ENCODE measurements around the gene GPSM3. TPM values are rescaled to one million over a fixed set of nuclear protein-coding genes. Genes with fewer than 3 reads are reported as not detected.

GPSM3 gene
- total and polyA plus RNA-seq, 2 donors (not counting 1 experiment from before 2014, with no cell fraction given) = 194 to 299 TPM

DNA sequence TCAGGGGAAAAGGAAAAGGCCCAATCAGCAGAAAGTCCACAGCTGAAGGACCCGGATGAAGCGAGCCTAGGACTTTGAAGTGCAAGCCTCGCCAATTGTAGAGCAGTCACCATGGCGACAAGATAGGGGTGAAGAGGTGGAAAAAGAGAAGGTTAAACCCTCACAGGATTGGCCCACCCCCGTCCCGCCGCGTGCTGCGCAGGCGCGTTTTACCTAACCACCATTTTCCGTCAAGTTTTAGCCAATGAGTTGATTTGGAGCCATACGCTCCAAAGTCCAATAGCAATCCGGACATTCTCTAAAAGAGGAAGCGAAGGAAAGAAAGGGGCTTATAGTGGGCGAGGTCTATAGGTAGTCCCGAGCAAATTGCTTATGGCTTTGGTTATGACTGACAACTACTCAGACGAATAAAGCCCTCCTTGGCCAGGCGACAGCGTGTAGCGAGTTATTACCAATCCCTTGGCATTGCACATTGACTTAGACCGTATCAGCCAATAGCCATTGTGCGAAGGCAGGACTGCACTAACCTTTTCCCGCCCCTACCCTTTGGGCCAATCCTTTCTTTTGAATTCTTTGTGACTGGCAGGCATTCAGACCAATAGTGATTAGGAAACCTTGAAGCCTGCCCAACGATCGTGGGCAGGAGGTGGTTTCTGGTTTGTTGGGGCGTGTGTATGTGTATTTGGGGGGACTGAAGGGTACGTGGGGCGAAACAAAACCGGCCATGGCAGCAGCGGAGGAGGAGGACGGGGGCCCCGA, 14.5 kb downstream of the GPSM3 start, which contains the start of gene RNF5:
Gene RNF5, plus strand, starts transcription at position 618 of the 759 bp plus-strand sequence. Its CDS starts 107 bp downstream, at position 725.
- H3K4me2 ChIP-seq (replicated peaks; ENCODE audit: low read depth, low read length, poor library complexity, severe bottlenecking) = peak within 1 kb of the TSS; percentile 93
- H2AFZ ChIP-seq (ENCODE audit: insufficient read depth, low read depth, low read length, poor library complexity, severe bottlenecking) = peak within 1 kb of the TSS; percentile 86
- peak within 1 kb of the TSS; percentile 97 for H3K4me3 Mint-ChIP-seq
- no peaks in the 10 kb centered on the region for H3K9me3 ChIP-seq (ENCODE audit: control extremely low read depth in 1 of 3, control insufficient read depth in 2 of 3, insufficient read depth in 1 of 3, low read length in 2 of 3)
- CTCF ChIA-PET = interaction anchor here (0.9 to 1.4 kb wide), 3 partner anchors 13 to 23 kb away, joined by 3 to 6 read pairs (median 6); no protein-coding TSS in a partner anchor
- H3K79me2 ChIP-seq (ENCODE audit: control insufficient read depth, insufficient read depth, low read length) = peaks cover 27% of the 10 kb centered on the region
- POLR2A ChIA-PET = interaction anchor here (0.6 to 3.0 kb wide), 10 partner anchors 11 to 793 kb away, joined by 3 to 25 read pairs (median 7); partner anchors contain the start of genes FKBPL, GPSM3 and PBX2
- peaks cover 68% of the 10 kb centered on the region for H3K4me1 Mint-ChIP-seq
- peak within 1 kb of the TSS; percentile 68 to 92 (median 75) for H3K4me3 ChIP-seq (ENCODE audit: control extremely low read depth in 1 of 5, extremely low read depth in 1 of 5, insufficient read depth in 1 of 5, low read depth in 2 of 5, low read length in 4 of 5)
- peak within 1 kb of the TSS; percentile 81 for H3K9ac ChIP-seq (ENCODE audit: low read length)
- H4K20me1 ChIP-seq (ENCODE audit: control insufficient read depth, insufficient read depth, low read length, poor library complexity, severe bottlenecking) = no peaks in the 10 kb centered on the region
- H3K36me3 ChIP-seq (replicated peaks in 1 of 2; ENCODE audit: control extremely low read depth in 1 of 2, control insufficient read depth in 1 of 2, extremely low read depth in 1 of 2, insufficient read depth in 2 of 2, low read length in 1 of 2) = peaks cover 0 to 27% of the 10 kb centered on the region in 2 experiments
- no peaks in the 10 kb centered on the region for H3K27me3 ChIP-seq (replicated peaks in 1 of 4; ENCODE audit: control extremely low read depth in 1 of 4, control insufficient read depth in 3 of 4, insufficient read depth in 4 of 4, low read length in 3 of 4)
- H3K4me1 ChIP-seq (ENCODE audit: control insufficient read depth in 2 of 2, insufficient read depth in 2 of 2, low read length in 2 of 2) = peaks cover 34 to 47% of the 10 kb centered on the region in 2 donors
- WGBS (ENCODE audit: insufficient coverage) = 0% methylated on average over 16 of the region's 33 CpGs
- peak within 1 kb of the TSS; percentile 97 to 98 for H3K27ac ChIP-seq (ENCODE audit: low read length in 2 of 2)
- peak within 1 kb of the TSS; percentile 99 for H3K27ac Mint-ChIP-seq
- intact Hi-C loops (cut with micrococcal nuclease) = loop anchor here (1.0 to 5.0 kb wide), 9 partner anchors 17 to 1394 kb away; partner anchors contain the start of genes ATF6B, CSNK2B, HSD17B8 and LY6G5B
- peak; percentile 99 for DNase-seq
- no peaks in the 10 kb centered on the region for H3K9me3 Mint-ChIP-seq (ENCODE audit: insufficient read depth)
- H3K27me3 Mint-ChIP-seq = no peaks in the 10 kb centered on the region
- TF ChIP-seq EZH2 (IDR thresholded peaks at IDR 0.05; ENCODE audit: borderline replicate concordance, insufficient read depth, low read depth, low read length, poor library complexity, severe bottlenecking) (no peak), CTCF (IDR thresholded peaks at IDR 0.05) (no peak)
- peak; percentile 79 for ATAC-seq (ENCODE audit: low read depth)

Data from B cell (primary cell).